Stimulated activated CD4-positive, alpha-beta T cell treated with anti-CD3 and anti-CD28 coated beads, TNF-alpha, amount 100 ng/mL, for 1 hour (primary cell): ENCODE data around the gene ZNF835.

ENCODE experiments used
- DNase-seq, 3 donors: peaks; one replicate each; pipeline ENCODE4 v3.0.0-alpha.2; 2020; ENCODE audit warnings: low read depth in 3 of 3, low spot score in 1 of 3

The ZNF835 gene

GRCh38 chr19:56663931-56664500 is 7.5 kb downstream of the ZNF835 start:
- DNase-seq, result no peak

DNA sequence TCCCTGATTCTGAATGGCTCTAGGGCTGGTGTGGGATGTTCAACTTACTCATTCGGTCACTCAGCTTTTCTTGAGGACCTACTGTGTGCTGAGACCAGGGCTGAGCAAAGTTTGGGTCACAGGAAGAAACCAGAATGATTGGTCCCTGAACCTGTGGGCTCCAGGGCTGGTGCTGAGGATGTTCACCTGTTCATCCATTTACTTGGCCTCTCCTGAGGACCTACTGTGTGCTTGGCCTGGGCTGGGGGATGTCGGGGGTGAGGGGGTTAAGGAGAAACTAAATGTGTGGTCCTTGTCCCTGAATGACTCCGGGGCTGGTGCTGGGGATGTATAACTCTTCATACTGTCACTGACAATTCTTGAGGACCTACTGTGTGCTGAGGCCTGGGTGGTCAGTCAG is 10.3 kb downstream of the ZNF835 start:
- DNase-seq, result no peak

DNA sequence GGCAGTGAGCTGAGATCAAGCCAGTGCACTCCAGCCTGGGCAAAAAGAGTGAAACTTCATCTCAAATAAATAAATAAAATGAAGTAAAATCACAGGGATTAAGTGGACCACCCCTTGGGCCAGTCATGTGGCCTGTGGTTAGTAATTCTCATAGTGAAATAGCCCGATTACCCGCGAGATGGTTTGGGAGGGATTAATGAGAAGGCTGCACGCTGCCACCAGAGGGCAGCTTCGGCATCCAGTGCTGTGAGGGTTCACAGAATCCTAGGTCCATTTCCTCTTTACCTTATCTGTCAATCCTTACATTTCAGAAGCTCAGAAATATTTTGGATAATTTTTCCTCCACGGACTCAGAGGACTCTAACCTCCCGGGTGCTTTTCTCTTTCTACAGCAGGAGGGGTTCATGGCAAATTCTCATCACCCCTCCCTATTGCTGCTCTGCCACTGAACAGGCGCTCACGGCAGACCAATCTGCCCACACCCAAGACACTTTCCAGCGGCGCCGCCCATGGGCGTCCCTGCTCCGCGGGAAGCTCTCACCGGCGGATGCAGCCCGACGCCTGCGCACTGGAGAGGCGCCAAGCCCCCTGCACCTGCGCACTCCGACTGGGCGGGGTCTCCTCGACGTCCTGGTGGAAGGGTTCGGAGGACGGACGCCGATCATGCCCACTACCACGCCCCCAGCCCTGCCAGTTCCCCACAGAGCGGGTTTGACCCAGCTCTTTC is 11.0 kb downstream of the ZNF835 start:
- DNase-seq, result no peak

GRCh38 chr19:56654151-56654550 is 17.4 kb downstream of the ZNF835 start:
- no peak for DNase-seq

DNA sequence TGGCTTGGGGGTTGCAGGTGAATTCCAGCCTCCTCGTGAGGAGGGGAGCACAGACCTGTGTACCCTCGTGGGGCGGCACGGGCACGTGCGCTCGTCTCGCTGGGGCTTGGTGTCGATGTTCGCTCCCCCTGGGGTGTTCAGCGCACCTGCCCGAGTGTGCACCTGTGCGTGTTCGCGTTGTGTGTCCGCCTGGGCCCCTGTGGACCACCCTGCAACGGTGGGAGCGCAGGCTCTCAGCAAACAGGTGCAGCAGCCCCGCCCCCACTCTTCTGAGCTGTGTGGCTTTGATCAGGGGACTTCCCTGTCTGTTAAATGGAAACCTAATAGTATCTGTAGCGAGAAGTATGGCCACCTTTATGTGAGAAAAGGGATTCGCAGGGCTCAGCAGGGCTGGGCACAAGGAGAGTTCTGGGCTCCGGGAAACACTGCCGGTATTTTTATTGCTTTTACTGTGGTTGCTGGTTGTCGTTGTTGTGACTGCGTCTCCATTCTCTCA is 28.0 kb downstream of the ZNF835 start:
- DNase-seq, result no peak

- no peak for DNase-seq
These were observed 28.7 kb downstream of the ZNF835 start, which contains the start of gene SMIM17 for GRCh38 chr19:56642711-56643459. Gene SMIM17, plus strand, starts transcription at chr19:56643159. Its CDS starts 2,509 bp downstream, at chr19:56645668.

DNA sequence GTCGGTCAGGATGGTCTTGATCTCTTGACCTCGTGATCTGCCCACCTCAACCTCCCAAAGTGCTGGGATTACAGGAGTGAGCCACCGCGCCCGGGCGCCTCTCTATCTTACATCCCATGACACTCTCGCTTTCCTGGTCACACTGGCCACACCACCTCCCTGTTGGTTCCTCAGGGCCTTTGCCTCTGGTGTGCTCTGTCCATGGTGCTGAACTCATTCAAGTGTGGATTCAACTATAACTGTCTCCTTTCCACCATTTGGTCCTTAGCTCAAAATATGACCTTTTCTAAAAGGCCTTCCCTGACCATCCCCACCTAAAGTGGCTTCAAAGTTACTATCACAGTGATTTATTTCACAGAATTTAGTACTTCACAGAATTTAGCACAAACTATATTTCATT is 32.3 kb downstream of the ZNF835 start:
- no peak for DNase-seq

GRCh38 chr19:56637976-56638555 is 33.5 kb downstream of the ZNF835 start:
- no peak for DNase-seq

DNA sequence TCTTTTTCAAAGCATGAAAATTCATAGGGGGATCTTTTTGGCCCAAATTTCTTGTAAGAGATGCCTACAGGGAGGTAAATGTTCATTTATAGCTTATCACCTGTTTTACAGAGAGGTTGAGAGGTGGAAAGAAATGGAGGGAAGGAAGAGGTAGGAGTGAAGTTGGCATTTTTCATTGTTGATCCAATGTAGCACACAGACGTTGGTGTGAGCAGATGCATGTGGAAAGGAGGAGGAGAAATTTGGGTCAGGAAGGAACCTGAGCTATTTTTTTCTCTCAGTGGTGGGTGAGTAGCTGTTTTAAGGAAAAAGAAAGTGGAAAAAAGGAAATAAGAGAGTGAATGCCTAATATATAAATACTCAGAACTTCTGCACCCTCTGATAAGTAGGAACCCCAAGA is 38.5 kb downstream of the ZNF835 start:
- no peak for DNase-seq

DNA sequence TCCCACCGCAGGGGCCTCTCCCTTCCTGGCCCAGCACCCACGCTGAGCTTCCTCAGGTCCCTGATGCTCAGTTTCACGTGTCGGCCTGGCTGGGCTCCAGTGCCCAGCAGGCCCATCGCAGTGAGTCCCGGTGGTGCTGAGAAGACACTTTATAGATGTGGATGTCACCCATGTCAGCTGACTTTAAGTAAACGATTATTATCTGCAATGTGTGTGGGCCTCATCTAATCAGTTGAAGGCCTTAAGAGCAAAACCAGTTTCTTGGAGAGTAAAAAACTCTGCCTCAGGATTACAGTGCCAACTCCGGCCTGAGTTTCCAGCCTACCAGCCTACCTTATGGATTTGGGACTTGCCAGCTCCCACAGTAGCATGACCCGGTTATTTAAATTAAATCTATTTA is 45.8 kb downstream of the ZNF835 start:
- no peak for DNase-seq

DNA sequence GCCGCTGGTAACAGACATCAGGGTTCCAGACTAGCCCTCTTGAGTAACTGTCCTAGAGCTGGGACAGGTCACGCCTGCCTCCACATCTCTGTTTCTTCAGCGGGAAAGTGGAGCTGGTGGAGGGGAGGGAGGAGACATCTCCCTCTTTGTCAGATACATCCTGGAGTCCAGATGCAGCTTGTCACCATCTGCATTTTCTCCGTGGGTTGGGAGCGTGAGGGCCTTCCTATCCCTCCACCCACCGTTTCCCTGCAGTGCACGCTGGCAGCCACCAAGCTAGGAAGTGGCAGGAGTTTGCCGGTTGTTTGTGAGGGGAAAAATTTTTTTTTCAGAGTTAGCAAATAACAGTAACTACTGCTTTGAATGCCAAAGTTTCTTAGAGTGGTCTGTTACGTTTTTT is 48.6 kb downstream of the ZNF835 start:
- no peak for DNase-seq

GRCh38 chr19:56622374-56622773 is 49.2 kb downstream of the ZNF835 start:
- no peak for DNase-seq

DNA sequence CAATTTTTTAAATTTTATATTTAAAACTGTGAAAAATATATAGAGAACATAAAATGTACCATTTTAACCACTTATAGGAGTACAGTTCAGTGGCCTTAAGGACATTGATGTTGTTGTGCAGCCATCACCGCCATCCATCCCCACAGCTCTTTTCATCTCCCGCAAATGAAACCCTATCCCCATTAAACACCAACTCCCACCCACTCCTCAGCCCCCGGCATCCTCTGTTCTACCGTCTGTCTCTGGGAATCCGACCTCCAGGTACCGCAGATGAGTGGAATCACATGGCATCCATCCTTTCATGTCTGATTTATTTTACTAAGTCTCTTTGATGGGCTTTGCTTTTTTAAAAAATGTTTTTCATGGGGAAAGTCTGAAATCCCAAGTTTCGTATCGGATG is 52.4 kb downstream of the ZNF835 start:
- DNase-seq, result no peak

GRCh38 chr19:56617531-56617930 is 54.0 kb downstream of the ZNF835 start:
- no peak for DNase-seq

- DNase-seq, result no peak
These were observed 57.9 kb downstream of the ZNF835 start for GRCh38 chr19:56613639-56614038.

DNA sequence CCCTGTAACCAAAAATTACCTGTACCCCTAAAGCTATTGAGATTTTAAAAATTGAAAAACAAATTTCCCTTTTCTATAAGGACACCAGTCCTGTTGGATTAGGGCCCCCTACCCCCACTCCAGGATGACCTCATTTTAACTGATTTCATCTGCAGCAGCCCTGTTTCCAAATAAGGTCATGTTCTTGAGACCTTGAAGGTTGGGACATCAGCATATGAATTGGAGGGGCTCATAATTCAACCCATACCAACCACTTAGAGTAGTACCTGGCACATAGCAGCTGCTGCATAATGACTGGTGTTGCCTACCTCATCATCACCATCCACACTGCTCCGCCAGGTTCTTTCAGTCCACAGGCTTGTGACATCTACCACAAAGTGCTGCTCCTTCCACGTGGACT is 58.8 kb downstream of the ZNF835 start:
- DNase-seq, result no peak
